HG03139 (cell line): ENCODE results near the gene HOXB4.

ENCODE experiments used
- ATAC-seq: cut with Tn5 transposase; IDR thresholded peaks from one replicate; pipeline ENCODE4 v1.9.1; 2021; ENCODE audit not compliant: unreplicated experiment

HOXB4 gene

GRCh38 chr17:48615047-48615962, 37.2 kb upstream of the HOXB4 start, which contains the start of gene HOXB8:
TSS of gene HOXB8 (minus strand) at chr17:48615292. CDS start at chr17:48614704, 588 bp downstream.
- ATAC-seq = no peak

- no peak for ATAC-seq
Observed at GRCh38 chr17:48613862-48614694, 35.9 kb upstream of the HOXB4 start.

- no peak for ATAC-seq
Observed at GRCh38 chr17:48612854-48613691, 34.9 kb upstream of the HOXB4 start.

- no peak for ATAC-seq
Observed at GRCh38 chr17:48612456-48612853, 34.3 kb upstream of the HOXB4 start.

GRCh38 chr17:48611681-48612455, 33.7 kb upstream of the HOXB4 start:
- no peak for ATAC-seq

GRCh38 chr17:48611213-48611612, 33.1 kb upstream of the HOXB4 start:
- no peak for ATAC-seq

- no peak for ATAC-seq
Observed at GRCh38 chr17:48610282-48611211, 32.4 kb upstream of the HOXB4 start, which contains the start of gene HOXB7. TSS of gene HOXB7 (minus strand) at chr17:48611017. CDS start at chr17:48610918, 99 bp downstream.

- no peak for ATAC-seq
Observed at GRCh38 chr17:48609759-48610281, 31.7 kb upstream of the HOXB4 start.

- no peak for ATAC-seq
Observed at GRCh38 chr17:48609033-48609432, 30.9 kb upstream of the HOXB4 start.

GRCh38 chr17:48608494-48608834, 30.3 kb upstream of the HOXB4 start:
- no peak for ATAC-seq

GRCh38 chr17:48606892-48607614, 28.9 kb upstream of the HOXB4 start:
- ATAC-seq = no peak

- ATAC-seq = no peak
Observed at GRCh38 chr17:48605991-48606891, 28.1 kb upstream of the HOXB4 start.

- no peak for ATAC-seq
Observed at GRCh38 chr17:48605409-48605919, 27.3 kb upstream of the HOXB4 start.

GRCh38 chr17:48604770-48605329, 26.7 kb upstream of the HOXB4 start, which contains the start of gene HOXB6:
TSS of gene HOXB6 (minus strand) at chr17:48604986. CDS start at chr17:48598150, 6,836 bp downstream.
- ATAC-seq = no peak

- no peak for ATAC-seq
Observed at GRCh38 chr17:48603959-48604769, 26.0 kb upstream of the HOXB4 start.
